Measurements from ENCODE around the gene NCAN.

NCAN gene

GRCh38 chr19:19280561-19280960 is 68.8 kb downstream of the NCAN start:
- Mint-ChIP-seq H3K9me3 (no peaks in the 10 kb centered on the region), H3K36me3 (ENCODE audit: low read depth) (peaks cover 27% of the 10 kb centered on the region), H3K27ac (no peak overlapping the region), H3K27me3 (ENCODE audit: low read depth) (no peaks in the 10 kb centered on the region), H3K4me3 (no peak overlapping the region), H3K4me1 (ENCODE audit: low read depth) (no peaks in the 10 kb centered on the region)
- DNase-seq (ENCODE audit: low spot score) = no peak

- Mint-ChIP-seq H3K27me3 (ENCODE audit: low read depth) (no peaks in the 10 kb centered on the region), H3K27ac (no peak overlapping the region), H3K4me1 (ENCODE audit: low read depth) (no peaks in the 10 kb centered on the region), H3K9me3 (no peaks in the 10 kb centered on the region), H3K4me3 (no peak overlapping the region), H3K36me3 (ENCODE audit: low read depth) (peaks cover 25% of the 10 kb centered on the region)
- no peak for DNase-seq (ENCODE audit: low spot score)
Measured at GRCh38 chr19:19285686-19286085, 73.9 kb downstream of the NCAN start.

GRCh38 chr19:19292607-19293006 is 80.8 kb downstream of the NCAN start:
- peaks cover 45% of the 10 kb centered on the region for H3K36me3 Mint-ChIP-seq (ENCODE audit: low read depth)
- H3K27me3 Mint-ChIP-seq (ENCODE audit: low read depth) = no peaks in the 10 kb centered on the region
- H3K27ac Mint-ChIP-seq = no peak overlapping the region
- H3K9me3 Mint-ChIP-seq = no peaks in the 10 kb centered on the region
- no peak for DNase-seq (ENCODE audit: low spot score)
- no peak overlapping the region for H3K4me3 Mint-ChIP-seq
- no peaks in the 10 kb centered on the region for H3K4me1 Mint-ChIP-seq (ENCODE audit: low read depth)

GRCh38 chr19:19294914-19295313 is 83.2 kb downstream of the NCAN start:
- peaks cover 43% of the 10 kb centered on the region for H3K36me3 Mint-ChIP-seq (ENCODE audit: low read depth)
- no peaks in the 10 kb centered on the region for H3K27me3 Mint-ChIP-seq (ENCODE audit: low read depth)
- no peaks in the 10 kb centered on the region for H3K9me3 Mint-ChIP-seq
- H3K4me3 Mint-ChIP-seq = no peak overlapping the region
- H3K4me1 Mint-ChIP-seq (ENCODE audit: low read depth) = no peaks in the 10 kb centered on the region
- H3K27ac Mint-ChIP-seq = no peak overlapping the region
- no peak for DNase-seq (ENCODE audit: low spot score)

GRCh38 chr19:19296953-19297689 is 85.4 kb downstream of the NCAN start:
- H3K27me3 Mint-ChIP-seq (ENCODE audit: low read depth) = no peaks in the 10 kb centered on the region
- no peak for DNase-seq (ENCODE audit: low spot score)
- H3K27ac Mint-ChIP-seq = no peak overlapping the region
- H3K4me1 Mint-ChIP-seq (ENCODE audit: low read depth) = no peaks in the 10 kb centered on the region
- no peak overlapping the region for H3K4me3 Mint-ChIP-seq
- H3K9me3 Mint-ChIP-seq = no peaks in the 10 kb centered on the region
- peaks cover 36% of the 10 kb centered on the region for H3K36me3 Mint-ChIP-seq (ENCODE audit: low read depth)

GRCh38 chr19:19297759-19298158 is 86.0 kb downstream of the NCAN start:
- Mint-ChIP-seq H3K27ac (no peak overlapping the region), H3K9me3 (no peaks in the 10 kb centered on the region), H3K4me3 (no peak overlapping the region), H3K36me3 (ENCODE audit: low read depth) (peaks cover 32% of the 10 kb centered on the region), H3K4me1 (ENCODE audit: low read depth) (no peaks in the 10 kb centered on the region), H3K27me3 (ENCODE audit: low read depth) (no peaks in the 10 kb centered on the region)
- no peak for DNase-seq (ENCODE audit: low spot score)

GRCh38 chr19:19300613-19301012 is 88.9 kb downstream of the NCAN start:
- Mint-ChIP-seq H3K27me3 (ENCODE audit: low read depth) (no peaks in the 10 kb centered on the region), H3K36me3 (ENCODE audit: low read depth) (peaks cover 18% of the 10 kb centered on the region), H3K4me1 (ENCODE audit: low read depth) (no peaks in the 10 kb centered on the region), H3K4me3 (no peak overlapping the region), H3K9me3 (no peaks in the 10 kb centered on the region), H3K27ac (no peak overlapping the region)
- DNase-seq (ENCODE audit: low spot score) = no peak
